Bronchial smooth muscle cell (primary cell): Measurements from ENCODE around the gene ARSH. TPM values are rescaled to one million over a fixed set of nuclear protein-coding genes. Genes with fewer than 3 reads are reported as not detected.

Source experiments
- total RNA-seq: library from RNA; depleted of rRNA; stranded (reverse); fragments of >200 nt; gene quantifications from 2 replicates; pipeline ENCODE4 v1.2.1, GENCODE V29; 2014

The ARSH gene
- total RNA-seq: not detected in 2 replicates

DNA sequence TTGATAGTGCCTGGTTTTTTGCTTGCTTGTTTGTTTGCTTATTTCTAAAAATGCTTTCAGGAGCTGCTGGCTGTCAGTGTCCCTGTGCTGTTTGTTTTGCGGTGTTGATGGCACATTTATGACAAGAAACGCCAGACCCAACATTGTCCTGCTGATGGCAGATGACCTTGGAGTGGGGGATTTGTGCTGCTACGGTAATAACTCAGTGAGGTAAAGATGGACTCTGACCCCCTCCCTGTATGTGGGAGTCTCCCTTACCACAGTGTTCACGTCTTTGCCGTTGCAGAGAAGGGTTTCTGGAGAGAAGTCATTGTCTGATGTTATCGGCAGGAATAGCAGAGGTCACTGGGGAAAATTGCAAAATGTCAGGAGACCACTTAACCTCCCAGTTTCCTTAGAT is at the start of gene ARSH:
Gene ARSH, plus strand, starts transcription at position 52 of the 400 bp plus-strand sequence. Its CDS starts 67 bp downstream, at position 119.

Other genes with a start within 250 kb of the ARSH start
- 2.5 and 2.6 TPM in 2 replicates for gene GYG2, start 177.6 kb upstream of the ARSH start, total RNA-seq
- 17.2 and 18.3 TPM in 2 replicates for gene ARSD, start 77.2 kb upstream of the ARSH start, total RNA-seq
- gene ARSF, start 34.9 kb downstream of the ARSH start, total RNA-seq: 0.09 TPM in 1 of 2 replicates, not detected in the other